Measurements from ENCODE around the gene LIMCH1.

LIMCH1 gene

GRCh38 chr4:41532336-41532735 lies 5.6 kb upstream of the LIMCH1 start:
- DNase-seq (ENCODE audit: low spot score) = no peak

DNA sequence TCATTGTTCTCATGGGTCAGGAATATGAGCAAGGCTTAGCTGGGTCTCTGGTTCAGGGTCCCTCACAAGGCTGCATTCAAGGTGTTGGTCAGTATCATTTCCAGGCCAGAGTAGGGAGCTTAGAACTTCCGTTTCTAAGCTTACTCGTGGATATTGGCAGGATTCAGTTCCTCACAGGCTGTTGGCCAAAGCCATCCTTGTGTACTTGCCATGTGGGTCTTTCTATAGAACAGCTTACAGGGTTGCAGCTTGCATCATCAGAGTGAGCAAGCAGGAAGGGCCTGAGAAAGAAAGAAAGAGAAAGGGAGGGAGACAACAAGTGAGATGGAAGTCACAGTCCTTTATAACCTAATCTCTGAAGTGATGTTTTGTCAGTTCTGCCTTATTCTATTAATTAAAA lies 5.1 kb upstream of the LIMCH1 start:
- no peak for DNase-seq (ENCODE audit: low spot score)

DNA sequence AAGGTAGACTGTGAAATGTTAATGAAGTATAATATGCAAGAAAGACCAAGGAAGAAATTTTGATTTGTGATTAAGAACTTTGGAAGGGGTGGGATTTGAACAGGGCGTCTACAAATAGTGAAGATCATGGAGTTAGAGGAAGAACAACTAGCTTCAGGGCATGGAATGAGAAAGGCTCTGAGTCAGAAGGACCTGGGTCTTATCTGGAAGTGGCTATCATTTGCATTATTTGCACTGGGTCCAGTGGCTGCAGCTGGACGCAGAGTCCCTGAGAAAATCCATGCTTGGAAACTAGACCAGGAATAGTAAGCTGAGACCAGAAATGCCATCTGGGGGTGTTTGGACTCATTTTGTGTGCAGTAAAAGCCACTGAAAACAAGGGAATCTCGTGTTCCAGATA lies 4.3 kb upstream of the LIMCH1 start:
- DNase-seq (ENCODE audit: low spot score) = no peak

DNA sequence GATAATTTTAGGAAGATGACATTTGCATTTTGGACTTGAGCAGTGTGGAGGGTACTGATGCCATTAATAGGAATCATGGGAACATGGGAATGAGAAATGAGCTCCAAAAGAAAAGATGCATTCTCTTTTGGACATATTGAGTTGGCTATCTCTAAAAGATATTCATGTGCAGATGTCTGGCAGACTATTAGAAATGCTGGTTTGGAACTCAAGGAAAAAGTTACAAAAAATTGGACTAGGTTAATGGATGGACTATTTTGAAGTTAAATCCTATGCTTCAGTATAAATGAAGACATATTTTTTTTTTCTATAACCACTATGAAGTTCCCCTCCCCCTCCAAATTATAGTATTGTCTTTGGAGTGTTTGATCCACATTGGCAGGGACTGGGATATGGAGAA lies 3.6 kb upstream of the LIMCH1 start:
- DNase-seq (ENCODE audit: low spot score) = no peak

- DNase-seq (ENCODE audit: low spot score) = no peak
These were observed 2.0 kb upstream of the LIMCH1 start for GRCh38 chr4:41535911-41536371.

DNA sequence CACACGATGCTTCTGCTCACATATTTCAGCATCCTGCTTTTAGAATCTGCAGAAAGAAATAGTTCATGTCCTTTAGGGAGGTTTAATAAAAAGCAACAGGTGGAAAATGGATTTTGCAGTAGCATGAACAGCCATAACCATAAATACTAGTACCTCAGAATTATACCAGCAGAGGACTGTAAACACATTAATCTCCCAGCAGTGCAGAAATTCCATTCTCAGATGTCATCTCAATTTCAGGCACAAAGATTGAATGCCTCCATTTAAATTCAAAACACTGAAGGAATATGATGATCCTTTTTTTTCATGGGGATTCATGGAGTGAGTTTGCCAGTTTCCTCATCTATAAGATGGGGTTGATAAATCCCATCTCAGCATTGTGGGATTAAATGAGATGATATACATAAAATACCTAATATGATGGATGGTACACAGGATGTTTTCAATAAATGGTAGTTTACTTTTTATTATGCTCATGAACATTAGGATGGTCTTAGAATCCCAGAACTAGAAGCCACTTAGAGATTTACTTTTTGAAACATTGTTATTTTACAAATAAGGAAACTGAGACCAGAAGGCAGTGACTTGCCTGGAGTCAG lies 566 bp upstream of the LIMCH1 start:
- no peak for DNase-seq (ENCODE audit: low spot score)

- no peak for DNase-seq (ENCODE audit: low spot score)
These were observed 1.0 kb downstream of the LIMCH1 start for GRCh38 chr4:41538887-41539498.

DNA sequence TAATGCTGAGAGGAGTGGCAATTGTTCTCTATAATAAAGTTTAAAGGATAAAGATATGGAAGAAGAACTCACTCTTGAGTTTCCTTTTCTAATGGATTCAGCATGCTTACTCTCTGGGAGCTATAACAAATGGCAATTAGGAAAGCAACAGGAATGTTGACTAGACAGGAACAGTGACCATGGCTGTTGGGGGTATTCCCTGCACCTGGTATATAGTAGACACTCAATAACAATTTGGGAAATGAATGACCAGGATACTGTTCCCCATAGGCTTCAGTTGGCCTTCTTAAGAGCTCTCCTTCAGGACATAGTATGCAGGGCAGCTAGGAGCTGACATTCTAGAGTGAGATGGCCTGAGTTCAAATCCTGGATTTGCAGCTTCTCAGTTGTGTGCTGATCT lies 1.8 kb downstream of the LIMCH1 start:
- DNase-seq (ENCODE audit: low spot score) = no peak

- no peak for DNase-seq (ENCODE audit: low spot score)
These were observed 2.7 kb downstream of the LIMCH1 start for GRCh38 chr4:41540687-41541086.

DNA sequence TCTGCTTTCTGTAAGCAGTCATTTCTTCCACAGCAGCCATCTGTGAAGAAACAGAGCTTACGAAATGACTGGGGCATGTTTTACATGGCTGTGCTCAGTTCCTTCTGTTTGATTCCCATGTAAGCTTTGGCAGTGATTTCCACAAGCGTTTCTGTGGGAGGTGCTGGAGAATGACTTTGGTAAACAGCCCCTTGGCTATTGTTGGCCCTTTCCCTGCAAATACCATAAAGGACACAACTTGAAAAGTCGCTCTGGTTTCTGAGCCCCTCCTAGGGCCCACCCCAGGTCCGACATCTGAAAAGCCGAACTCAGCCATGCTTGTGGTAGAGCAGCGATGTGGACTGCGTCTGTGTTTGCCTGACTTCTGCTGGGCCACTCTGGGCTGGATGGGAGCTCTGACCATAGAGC lies 3.7 kb downstream of the LIMCH1 start:
- no peak for DNase-seq (ENCODE audit: low spot score)

- no peak for DNase-seq (ENCODE audit: low spot score)
These were observed 4.7 kb downstream of the LIMCH1 start for GRCh38 chr4:41542526-41543275.

DNA sequence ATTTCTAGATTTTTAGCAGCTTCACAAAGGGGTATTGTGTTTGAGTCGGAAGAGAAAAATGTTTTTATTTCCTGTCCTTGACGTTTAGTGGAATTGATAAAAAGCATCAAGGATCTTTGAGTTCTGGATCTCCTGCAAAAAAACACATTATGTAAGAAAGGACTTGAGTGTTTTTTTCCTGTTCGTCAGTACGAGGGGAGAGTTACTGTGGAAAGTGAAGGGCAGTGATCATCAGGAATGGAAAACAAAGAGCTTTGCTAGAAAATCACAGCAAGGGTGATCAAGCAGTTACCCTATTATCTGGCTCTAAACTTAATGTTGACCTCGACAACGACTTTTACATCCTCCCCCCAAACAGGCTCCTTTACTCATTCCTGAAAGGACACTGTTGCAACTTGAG lies 7.3 kb downstream of the LIMCH1 start:
- no peak for DNase-seq (ENCODE audit: low spot score)

DNA sequence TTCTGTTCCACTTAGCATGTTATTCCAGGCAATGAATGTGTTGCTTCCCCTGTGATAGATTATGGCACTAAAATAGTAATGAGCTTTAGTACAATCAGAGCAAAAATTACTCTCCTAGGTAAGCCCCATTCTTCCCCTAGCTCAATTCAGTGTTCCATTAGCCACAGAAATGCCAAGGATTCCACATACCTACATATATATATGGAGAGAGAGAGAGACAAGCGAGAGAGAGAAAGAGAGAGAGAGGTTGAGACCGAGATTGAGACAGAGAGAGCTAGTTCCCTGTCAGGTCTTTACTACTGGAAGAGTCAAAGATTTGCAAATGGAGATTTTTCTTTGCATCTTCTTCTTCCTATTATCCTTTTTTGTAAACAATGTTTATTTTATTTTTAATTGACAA lies 8.7 kb downstream of the LIMCH1 start:
- DNase-seq (ENCODE audit: low spot score) = no peak

DNA sequence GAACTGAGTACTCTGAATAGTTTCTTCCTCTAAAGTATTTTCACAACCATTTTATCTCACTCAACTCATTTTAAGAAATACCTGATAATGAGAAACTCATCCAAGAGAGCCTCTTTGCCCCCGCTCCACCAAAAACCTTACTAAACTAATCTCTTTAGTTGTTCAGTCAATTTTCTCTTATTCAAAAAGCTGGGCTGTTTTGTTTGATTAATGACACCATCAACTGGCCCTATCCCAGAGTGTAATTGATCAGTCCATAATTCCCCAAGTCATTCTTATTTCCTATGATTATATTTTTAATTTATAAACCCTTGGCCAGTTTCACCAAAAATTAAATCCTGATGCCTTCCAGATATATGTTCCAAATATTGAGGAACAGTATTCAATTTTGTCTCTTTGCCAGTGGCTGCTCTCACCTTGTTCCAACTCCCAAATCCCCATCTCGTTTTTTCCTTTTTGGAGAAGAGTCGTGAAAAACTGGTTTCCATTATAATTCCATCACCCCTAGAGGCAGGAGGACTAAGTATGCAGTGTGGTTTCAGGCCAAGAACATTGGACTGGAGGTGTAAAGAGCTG lies 10.4 kb downstream of the LIMCH1 start:
- DNase-seq (ENCODE audit: low spot score) = no peak

DNA sequence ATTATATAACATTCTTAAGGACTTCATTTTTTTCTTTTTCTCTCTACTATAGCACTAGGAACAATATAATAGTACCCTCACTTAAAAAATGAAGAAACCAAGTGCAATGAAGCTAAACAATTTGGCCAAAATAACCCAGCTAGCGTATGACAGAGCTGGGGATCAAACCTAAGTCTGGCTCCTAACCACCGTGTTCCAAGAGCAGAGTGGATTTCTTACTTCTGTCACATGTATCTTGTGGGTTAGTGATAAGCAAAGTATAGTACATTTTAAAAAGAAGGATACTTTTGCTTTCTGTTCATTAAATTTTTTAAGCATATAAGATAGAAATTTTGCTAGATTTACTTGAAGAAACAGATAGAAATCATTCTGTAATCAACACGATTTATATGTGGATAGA lies 11.5 kb downstream of the LIMCH1 start:
- DNase-seq (ENCODE audit: low spot score) = no peak

GRCh38 chr4:41550308-41550707 lies 12.4 kb downstream of the LIMCH1 start:
- no peak for DNase-seq (ENCODE audit: low spot score)

GRCh38 chr4:41551536-41551935 lies 13.6 kb downstream of the LIMCH1 start:
- no peak for DNase-seq (ENCODE audit: low spot score)

- no peak for DNase-seq (ENCODE audit: low spot score)
These were observed 16.9 kb downstream of the LIMCH1 start for GRCh38 chr4:41554905-41555304.

- DNase-seq (ENCODE audit: low spot score) = no peak
These were observed 18.6 kb downstream of the LIMCH1 start for GRCh38 chr4:41556526-41556925.

DNA sequence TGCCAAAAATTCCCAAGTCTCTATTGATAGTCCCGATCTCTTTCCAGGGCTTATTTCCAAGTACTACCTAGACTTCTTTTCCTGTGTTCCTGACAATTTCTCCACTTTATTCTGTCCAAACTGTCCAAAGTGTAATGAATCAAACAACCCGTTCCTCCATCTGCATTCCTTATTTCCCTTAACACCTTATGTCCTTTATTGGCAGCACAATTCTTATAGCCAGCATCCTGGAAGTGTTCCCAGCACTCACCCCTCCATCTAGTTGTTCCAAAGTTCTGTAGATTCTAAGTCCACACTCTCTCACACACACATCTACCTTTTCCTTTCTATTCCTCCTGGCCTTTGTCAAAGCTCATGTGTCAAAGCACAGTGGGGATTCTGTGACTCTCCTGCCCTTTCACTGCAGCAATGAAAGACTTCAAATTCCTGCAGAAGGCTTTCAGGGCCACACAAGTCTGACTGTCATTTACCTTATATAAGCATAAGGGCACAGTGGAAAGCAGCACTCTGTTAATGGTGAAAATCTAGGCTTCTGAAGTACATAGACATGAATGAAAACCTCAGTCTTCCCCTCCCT lies 22.1 kb downstream of the LIMCH1 start:
- no peak for DNase-seq (ENCODE audit: low spot score)

DNA sequence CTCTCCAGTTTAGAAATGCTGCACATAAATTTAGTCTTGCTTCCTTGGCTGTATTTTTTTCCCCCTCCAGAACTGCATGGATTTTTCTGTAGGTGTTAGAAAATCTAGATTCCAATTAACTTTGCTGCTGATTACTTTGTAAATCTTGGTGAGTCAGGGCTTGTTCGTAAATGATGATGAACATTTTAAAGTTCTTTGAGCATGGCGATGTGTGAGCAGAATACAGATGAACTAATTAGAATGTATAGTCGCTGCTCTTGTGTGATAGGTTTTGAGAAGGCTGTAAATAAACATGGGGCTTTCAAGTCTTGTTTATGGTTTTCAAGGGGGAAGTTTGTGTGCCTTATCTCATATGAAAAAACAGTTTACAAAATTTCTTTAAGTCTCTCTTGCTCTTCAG lies 23.3 kb downstream of the LIMCH1 start:
- peak; percentile 51 for DNase-seq (ENCODE audit: low spot score)

DNA sequence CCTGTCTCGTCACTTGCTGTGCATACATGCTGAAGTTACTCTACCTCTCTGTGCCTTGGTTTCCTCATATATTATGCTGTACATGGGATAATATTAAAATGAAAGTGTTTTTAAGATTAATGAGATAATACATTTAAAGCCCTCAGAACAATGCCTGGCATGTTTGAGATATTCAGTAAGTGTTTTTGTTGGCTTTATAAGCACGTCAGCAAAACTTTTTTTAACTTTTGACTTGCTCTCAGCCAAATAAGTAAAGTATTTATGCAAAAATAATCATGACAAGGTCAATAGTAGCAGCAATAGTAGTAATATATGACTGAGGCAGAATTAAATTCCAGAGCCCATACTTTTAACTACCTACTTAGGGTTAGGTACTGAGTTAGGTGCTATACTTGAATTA lies 29.2 kb downstream of the LIMCH1 start:
- DNase-seq (ENCODE audit: low spot score) = no peak

DNA sequence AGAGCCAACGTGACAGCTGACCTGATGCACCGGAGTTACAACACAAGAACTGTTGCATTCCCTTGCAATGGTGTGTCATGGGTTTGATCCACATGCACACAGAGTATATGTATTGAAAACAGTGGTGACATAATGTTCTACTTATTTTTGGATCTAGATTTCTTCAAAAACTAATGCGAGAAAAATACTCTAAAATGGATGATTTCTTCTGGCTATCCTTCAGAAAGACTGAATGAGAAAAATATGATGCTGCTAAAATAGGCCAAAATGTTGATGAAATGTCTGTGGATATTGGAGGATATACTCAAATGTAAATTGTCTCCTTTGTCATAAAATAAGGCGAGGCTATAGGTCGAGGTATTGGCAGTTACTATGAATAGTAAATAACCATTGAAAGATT lies 30.4 kb downstream of the LIMCH1 start:
- no peak for DNase-seq (ENCODE audit: low spot score)
